Activated CD4-positive, alpha-beta T cell treated with anti-CD3 and anti-CD28 coated beads, Interleukin-10, Interleukin-2, amounts not matched to agents 100 ng/mL and 50 ng/mL, durations not matched to agents 16 hours and 8 hours (primary cell): ENCODE data around the gene STK39.
A peak's percentile ranks its signal among the peaks of the same experiment; 100 is the strongest.

Source experiments
- DNase-seq: peaks from one replicate; pipeline ENCODE4 v3.0.0-alpha.2; 2020

STK39 gene

GRCh38 chr2:168241746-168242145, 5.6 kb downstream of the STK39 start:
- DNase-seq, result no peak

- DNase-seq, result peak; percentile 70
These were observed 6.2 kb downstream of the STK39 start for GRCh38 chr2:168241208-168241607.

GRCh38 chr2:168239281-168239680, 8.1 kb downstream of the STK39 start:
- DNase-seq, result no peak

DNA sequence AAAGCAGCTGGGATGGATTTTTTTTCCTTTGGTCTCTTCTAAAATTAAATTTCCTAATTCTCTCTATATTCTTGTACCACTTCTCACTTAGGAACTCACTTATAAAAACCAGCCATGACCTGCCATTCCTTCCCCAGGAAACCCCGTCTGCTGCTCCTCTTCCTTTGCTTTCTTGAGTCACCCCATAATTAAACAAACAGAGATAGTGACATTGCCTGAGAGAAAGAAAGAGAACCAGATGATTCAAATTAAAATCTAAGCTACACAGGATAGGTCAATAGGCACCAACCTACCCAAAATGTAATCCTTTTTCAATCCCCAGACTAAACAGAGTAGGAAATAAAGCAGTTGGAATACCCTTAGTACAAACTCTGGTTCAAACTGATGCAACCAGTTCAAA, 9.7 kb downstream of the STK39 start:
- DNase-seq, result no peak

DNA sequence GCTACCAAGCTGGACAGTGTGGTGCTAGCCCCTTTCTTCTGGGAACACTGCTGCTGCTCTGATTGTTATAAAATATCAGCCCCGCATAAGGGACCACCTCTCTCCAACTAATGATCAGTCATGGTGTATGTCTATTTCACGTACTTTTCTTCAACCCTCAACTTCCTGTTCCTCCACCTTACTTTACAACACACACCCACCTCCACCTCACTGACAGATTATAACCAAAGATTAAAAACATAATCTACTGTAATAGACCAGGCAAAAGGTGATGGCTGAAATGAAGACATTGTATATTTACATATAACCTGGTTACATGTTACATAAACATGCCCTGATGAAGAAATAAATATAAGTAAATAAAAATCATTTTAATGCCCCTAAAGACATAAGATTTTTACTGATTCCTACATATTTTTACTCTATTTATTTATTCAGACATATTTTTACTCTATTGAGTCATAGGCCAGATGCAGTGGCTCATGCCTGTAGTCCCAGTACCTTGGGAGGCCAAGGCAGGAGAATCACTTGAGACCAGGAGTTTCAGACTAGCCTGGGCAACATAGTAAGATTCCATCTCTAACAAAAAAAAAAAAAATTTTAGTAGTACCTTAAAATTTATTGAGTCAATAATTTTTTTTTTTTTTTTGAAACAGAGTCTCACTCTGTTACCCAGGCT, 12.8 kb downstream of the STK39 start:
- no peak for DNase-seq

DNA sequence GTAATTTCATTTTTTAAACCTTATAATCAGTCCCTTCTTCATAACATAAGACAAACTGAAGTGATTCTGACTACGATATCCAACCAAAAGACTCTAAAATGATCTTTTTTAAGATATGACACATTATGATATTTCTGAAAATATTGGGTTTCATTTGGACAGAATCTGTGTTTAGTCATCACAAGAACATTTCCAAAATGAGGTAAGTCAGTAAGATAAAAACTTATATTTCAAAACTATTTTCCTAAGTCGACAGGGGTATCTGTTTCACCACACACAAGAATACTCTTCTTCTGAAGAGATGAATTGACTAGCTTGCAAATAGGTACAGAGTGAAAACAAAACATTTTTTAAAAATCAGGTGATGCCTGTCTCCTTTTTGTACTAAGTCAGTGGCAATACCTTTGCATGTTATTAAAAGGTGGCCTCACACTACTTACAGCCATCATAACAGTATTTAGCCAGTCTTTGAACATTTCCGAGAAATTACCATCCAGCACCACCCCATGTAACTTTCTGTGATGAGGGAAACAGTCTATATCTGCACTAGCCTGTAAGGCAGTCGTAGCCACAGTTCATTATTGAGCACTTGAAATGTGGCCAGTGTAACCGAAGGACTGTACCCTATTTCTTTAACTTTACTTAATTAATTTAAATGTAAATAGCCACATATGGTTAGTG, 13.5 kb downstream of the STK39 start:
- peak; percentile 47 for DNase-seq

- DNase-seq, result no peak
These were observed 14.2 kb downstream of the STK39 start for GRCh38 chr2:168233166-168233565.

DNA sequence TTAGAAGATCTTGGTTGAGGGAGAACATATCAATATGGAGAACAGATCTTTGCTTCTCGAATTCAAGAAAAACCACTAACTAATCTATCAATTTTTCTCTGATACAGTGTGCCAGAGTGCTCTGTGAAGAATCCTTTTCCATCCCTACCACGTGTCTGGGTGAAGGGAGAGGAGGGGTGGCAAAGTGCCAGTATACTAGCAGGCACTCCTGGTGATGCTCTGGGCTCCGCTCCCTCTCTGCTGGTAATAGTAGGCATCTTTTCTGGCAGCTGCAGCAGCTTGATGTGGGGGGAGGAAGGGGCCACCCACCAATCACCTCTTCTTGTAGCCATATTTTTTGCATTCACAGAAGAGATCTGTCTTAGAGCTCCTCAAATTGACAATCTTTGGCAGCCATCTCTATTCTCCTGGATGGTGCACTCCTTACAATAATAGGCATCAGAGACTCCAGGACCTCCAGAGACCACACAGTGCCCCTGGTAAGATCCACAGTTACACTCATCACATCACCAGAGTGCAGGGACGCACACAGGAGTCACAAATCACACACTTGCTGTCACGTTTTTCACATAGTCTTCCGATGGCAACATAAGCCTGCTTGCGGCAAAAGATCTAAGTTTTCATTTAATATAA, 15.7 kb downstream of the STK39 start:
- DNase-seq, result no peak

GRCh38 chr2:168230389-168230788, 17.0 kb downstream of the STK39 start:
- DNase-seq, result no peak

DNA sequence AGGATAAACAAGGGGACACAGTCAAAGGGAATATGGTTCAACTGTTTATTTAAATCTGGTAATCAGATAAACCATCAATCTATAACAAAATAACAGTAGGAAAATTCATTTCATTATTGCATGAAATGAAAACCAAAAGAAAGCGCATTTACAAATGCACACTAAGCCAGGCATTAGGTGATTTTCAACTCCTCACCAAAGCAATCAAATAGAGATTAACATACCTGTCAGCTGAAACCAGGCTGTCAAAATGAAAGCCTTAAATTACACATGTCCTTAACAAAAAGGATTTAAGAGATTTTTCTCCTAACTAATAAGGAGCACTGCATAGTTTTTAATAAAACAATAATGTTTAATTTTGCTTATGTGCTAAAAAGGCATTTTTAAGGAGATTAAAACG, 23.0 kb downstream of the STK39 start:
- DNase-seq, result peak; percentile 70

- no peak for DNase-seq
These were observed 25.3 kb downstream of the STK39 start for GRCh38 chr2:168222088-168222487.

- DNase-seq, result peak; percentile 25
These were observed 26.2 kb downstream of the STK39 start for GRCh38 chr2:168220965-168221819.

- DNase-seq, result no peak
These were observed 29.5 kb downstream of the STK39 start for GRCh38 chr2:168217920-168218319.

- DNase-seq, result no peak
These were observed 30.9 kb downstream of the STK39 start for GRCh38 chr2:168216351-168217005.

GRCh38 chr2:168215813-168216212, 31.6 kb downstream of the STK39 start:
- DNase-seq, result no peak

DNA sequence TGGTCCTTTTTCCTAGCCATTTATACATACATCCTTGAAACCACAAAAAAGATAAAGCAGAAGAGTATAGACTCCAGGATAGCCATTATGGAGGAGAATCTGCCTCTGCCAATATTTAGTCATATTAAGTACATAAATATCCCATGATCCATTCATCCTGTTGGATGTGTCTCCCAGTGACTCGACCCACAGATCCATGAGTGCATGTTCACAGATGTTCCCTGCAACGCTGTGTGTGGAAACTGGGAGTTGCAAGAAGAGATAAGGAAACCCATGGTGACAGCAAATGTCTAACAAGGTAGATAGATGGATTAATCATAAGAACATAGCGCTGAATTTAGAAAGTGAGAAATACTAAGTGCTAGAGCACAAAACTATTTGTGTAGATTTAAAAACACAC, 34.5 kb downstream of the STK39 start:
- DNase-seq, result no peak

GRCh38 chr2:168212167-168212566, 35.2 kb downstream of the STK39 start:
- DNase-seq, result no peak

GRCh38 chr2:168211664-168212163, 35.7 kb downstream of the STK39 start:
- peak; percentile 75 for DNase-seq

GRCh38 chr2:168210895-168211570, 36.4 kb downstream of the STK39 start:
- peak; percentile 87 for DNase-seq

DNA sequence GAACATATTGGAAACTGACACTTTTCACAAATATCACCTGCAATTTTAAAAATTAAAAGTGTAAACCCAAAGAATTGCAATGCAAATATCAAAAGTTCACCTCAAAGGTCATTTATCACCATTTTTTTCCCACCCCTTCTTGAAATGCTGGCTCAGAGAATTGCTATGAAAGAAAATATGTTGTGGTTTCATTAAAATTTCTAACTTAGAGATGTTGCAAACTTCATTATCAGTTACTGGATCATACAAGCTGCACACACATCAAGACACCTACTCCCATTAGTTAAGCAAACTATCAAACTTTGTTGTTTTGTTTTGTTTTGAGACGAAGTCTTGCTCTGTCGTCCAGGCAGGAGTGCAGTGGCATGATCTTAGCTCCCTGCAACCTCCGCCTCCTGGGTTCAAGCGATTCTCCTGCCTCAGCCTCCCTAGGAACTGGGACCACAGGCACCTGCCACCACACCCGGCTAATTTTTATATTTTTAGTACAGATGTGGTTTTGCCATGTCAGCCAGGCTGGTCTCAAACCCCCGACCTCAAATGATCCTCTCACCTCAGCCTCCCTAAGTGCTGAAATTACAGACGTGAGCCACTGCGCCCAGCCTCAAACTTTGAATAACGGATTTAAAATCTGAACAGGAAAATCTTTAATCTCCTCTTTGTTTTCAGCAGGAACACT, 37.0 kb downstream of the STK39 start:
- DNase-seq, result peak; percentile 79

GRCh38 chr2:168208652-168209051, 38.7 kb downstream of the STK39 start:
- DNase-seq, result peak; percentile 45
